GM19351 (cell line): Measurements from ENCODE around the gene RWDD1.
A peak's percentile ranks its signal among the peaks of the same experiment; 100 is the strongest.

Experiments used
- ATAC-seq: cut with Tn5 transposase; IDR thresholded peaks from one replicate; pipeline ENCODE4 v1.9.1; 2021; ENCODE audit warnings: mild to moderate bottlenecking, moderate library complexity; ENCODE audit not compliant: unreplicated experiment

The RWDD1 gene

GRCh38 chr6:116570856-116571682 is at the start of gene RWDD1:
Gene RWDD1, plus strand, starts transcription at chr6:116571504. Its CDS starts 79 bp downstream, at chr6:116571583.
- peak; percentile 88 for ATAC-seq

- no peak for ATAC-seq
Measured at GRCh38 chr6:116522896-116523295, 48.4 kb upstream of the RWDD1 start.

GRCh38 chr6:116524236-116524635 is 47.1 kb upstream of the RWDD1 start:
- ATAC-seq, result no peak

- ATAC-seq, result no peak
Measured at GRCh38 chr6:116528133-116528532, 43.2 kb upstream of the RWDD1 start.

- ATAC-seq, result no peak
Measured at GRCh38 chr6:116528780-116529179, 42.5 kb upstream of the RWDD1 start.

- no peak for ATAC-seq
Measured at GRCh38 chr6:116529466-116530290, 41.6 kb upstream of the RWDD1 start.

GRCh38 chr6:116530436-116530835 is 40.9 kb upstream of the RWDD1 start:
- no peak for ATAC-seq

- peak; percentile 89 for ATAC-seq
Measured at GRCh38 chr6:116531675-116532570, 39.4 kb upstream of the RWDD1 start.

- ATAC-seq, result no peak
Measured at GRCh38 chr6:116533233-116533957, 37.9 kb upstream of the RWDD1 start.

- ATAC-seq, result no peak
Measured at GRCh38 chr6:116535109-116535508, 36.2 kb upstream of the RWDD1 start.

GRCh38 chr6:116536216-116536621 is 35.1 kb upstream of the RWDD1 start:
- peak; percentile 56 for ATAC-seq

- no peak for ATAC-seq
Measured at GRCh38 chr6:116542426-116542825, 28.9 kb upstream of the RWDD1 start.

- no peak for ATAC-seq
Measured at GRCh38 chr6:116543149-116543548, 28.2 kb upstream of the RWDD1 start.

- no peak for ATAC-seq
Measured at GRCh38 chr6:116545651-116546050, 25.7 kb upstream of the RWDD1 start, which contains the start of gene TRAPPC3L. Gene TRAPPC3L, minus strand, starts transcription at chr6:116545684. Its CDS starts 170 bp downstream, at chr6:116545514.

- ATAC-seq, result no peak
Measured at GRCh38 chr6:116547358-116547757, 23.9 kb upstream of the RWDD1 start.

GRCh38 chr6:116550796-116551195 is 20.5 kb upstream of the RWDD1 start:
- no peak for ATAC-seq

- ATAC-seq, result no peak
Measured at GRCh38 chr6:116553451-116553850, 17.9 kb upstream of the RWDD1 start, which contains the start of gene CALHM4. Gene CALHM4, plus strand, starts transcription at chr6:116553751. Its CDS starts 43 bp downstream, at chr6:116553794.

- ATAC-seq, result no peak
Measured at GRCh38 chr6:116556065-116556464, 15.2 kb upstream of the RWDD1 start.

GRCh38 chr6:116556814-116557415 is 14.4 kb upstream of the RWDD1 start:
- ATAC-seq, result no peak

- no peak for ATAC-seq
Measured at GRCh38 chr6:116557893-116558292, 13.4 kb upstream of the RWDD1 start.
